ENCODE results near the gene DAGLB. TPM values are rescaled to one million over a fixed set of nuclear protein-coding genes. Genes with fewer than 3 reads are reported as not detected.

DAGLB gene
- total RNA-seq, 1 donor from 2014 or later: 13.6 TPM

- no peaks in the 10 kb centered on the region for H3K27me3 ChIP-seq (ENCODE audit: control insufficient read depth, insufficient read depth, low read length)
- TF ChIP-seq CTCF (IDR thresholded peaks at IDR 0.05; ENCODE audit: insufficient read depth, low read length, poor library complexity, severe bottlenecking): no peak
- no peak overlapping the region for H3K4me3 ChIP-seq (ENCODE audit: low read depth, low read length)
- no peaks in the 10 kb centered on the region for H3K36me3 ChIP-seq (ENCODE audit: control insufficient read depth, insufficient read depth, low read length)
- no peak for DNase-seq (ENCODE audit: low read depth)
Measured at GRCh38 chr7:6481445-6481844, 33.7 kb upstream of the DAGLB start.

GRCh38 chr7:6480323-6480660, 32.5 kb upstream of the DAGLB start:
- no peaks in the 10 kb centered on the region for H3K36me3 ChIP-seq (ENCODE audit: control insufficient read depth, insufficient read depth, low read length)
- no peak overlapping the region for H3K4me3 ChIP-seq (ENCODE audit: low read depth, low read length)
- H3K27me3 ChIP-seq (ENCODE audit: control insufficient read depth, insufficient read depth, low read length): no peaks in the 10 kb centered on the region
- TF ChIP-seq CTCF (IDR thresholded peaks at IDR 0.05; ENCODE audit: insufficient read depth, low read length, poor library complexity, severe bottlenecking): no peak
- no peak for DNase-seq (ENCODE audit: low read depth)

- no peak for DNase-seq (ENCODE audit: low read depth)
- Histone ChIP-seq H3K4me3 (ENCODE audit: low read depth, low read length) (no peak overlapping the region), H3K27me3 (ENCODE audit: control insufficient read depth, insufficient read depth, low read length) (no peaks in the 10 kb centered on the region), H3K36me3 (ENCODE audit: control insufficient read depth, insufficient read depth, low read length) (no peaks in the 10 kb centered on the region)
- no peak for TF ChIP-seq CTCF (IDR thresholded peaks at IDR 0.05; ENCODE audit: insufficient read depth, low read length, poor library complexity, severe bottlenecking)
Measured at GRCh38 chr7:6479067-6479466, 31.3 kb upstream of the DAGLB start.

GRCh38 chr7:6478186-6478585, 30.4 kb upstream of the DAGLB start:
- no peak for TF ChIP-seq CTCF (IDR thresholded peaks at IDR 0.05; ENCODE audit: insufficient read depth, low read length, poor library complexity, severe bottlenecking)
- no peaks in the 10 kb centered on the region for H3K36me3 ChIP-seq (ENCODE audit: control insufficient read depth, insufficient read depth, low read length)
- no peak for DNase-seq (ENCODE audit: low read depth)
- H3K4me3 ChIP-seq (ENCODE audit: low read depth, low read length): no peak overlapping the region
- no peaks in the 10 kb centered on the region for H3K27me3 ChIP-seq (ENCODE audit: control insufficient read depth, insufficient read depth, low read length)

- DNase-seq (ENCODE audit: low read depth): no peak
- H3K27me3 ChIP-seq (ENCODE audit: control insufficient read depth, insufficient read depth, low read length): no peaks in the 10 kb centered on the region
- H3K36me3 ChIP-seq (ENCODE audit: control insufficient read depth, insufficient read depth, low read length): no peaks in the 10 kb centered on the region
- no peak for TF ChIP-seq CTCF (IDR thresholded peaks at IDR 0.05; ENCODE audit: insufficient read depth, low read length, poor library complexity, severe bottlenecking)
- H3K4me3 ChIP-seq (ENCODE audit: low read depth, low read length): no peak overlapping the region
Measured at GRCh38 chr7:6477318-6477660, 29.5 kb upstream of the DAGLB start.

GRCh38 chr7:6476596-6477317, 29.0 kb upstream of the DAGLB start:
- TF ChIP-seq CTCF (IDR thresholded peaks at IDR 0.05; ENCODE audit: insufficient read depth, low read length, poor library complexity, severe bottlenecking): no peak
- Histone ChIP-seq H3K4me3 (ENCODE audit: low read depth, low read length) (no peak overlapping the region), H3K36me3 (ENCODE audit: control insufficient read depth, insufficient read depth, low read length) (no peaks in the 10 kb centered on the region), H3K27me3 (ENCODE audit: control insufficient read depth, insufficient read depth, low read length) (no peaks in the 10 kb centered on the region)
- DNase-seq (ENCODE audit: low read depth): no peak
